Measurements from ENCODE around the gene TTC23.

Gene TTC23

DNA sequence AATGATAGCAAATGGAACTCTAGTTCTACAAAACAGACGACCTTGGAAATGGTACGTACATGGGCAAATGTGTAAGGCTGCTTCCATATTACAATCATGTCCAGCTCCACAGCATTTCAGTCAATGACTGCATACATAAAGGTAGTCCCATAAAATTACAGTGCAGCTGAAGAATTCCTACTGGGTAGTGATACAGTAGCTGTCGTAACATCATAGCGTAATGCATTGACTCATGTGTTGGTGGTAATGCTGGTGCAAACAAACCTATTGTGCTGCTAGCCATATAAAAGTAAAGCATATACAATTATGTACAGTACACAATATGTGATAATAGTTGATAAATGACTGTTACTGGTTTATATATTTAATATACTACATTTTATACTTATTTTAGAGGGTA lies 18.5 kb downstream of the TTC23 start:
- Histone ChIP-seq H3K4me3 (replicated peaks; ENCODE audit: insufficient read depth, low read length) (no peak overlapping the region), H3K27ac (replicated peaks) (no peak overlapping the region), H3K27me3 (ENCODE audit: insufficient read depth, poor library complexity, severe bottlenecking) (no peaks in the 10 kb centered on the region)
- TF ChIP-seq SPI1 (IDR thresholded peaks at IDR 0.05; ENCODE audit: borderline replicate concordance, low read depth) (no peak), POLR2AphosphoS5 (IDR thresholded peaks at IDR 0.05; ENCODE audit: low read depth) (no peak), GABPA (IDR thresholded peaks at IDR 0.05; ENCODE audit: low read depth) (no peak)
- TF ChIP-seq, protein P1, sequence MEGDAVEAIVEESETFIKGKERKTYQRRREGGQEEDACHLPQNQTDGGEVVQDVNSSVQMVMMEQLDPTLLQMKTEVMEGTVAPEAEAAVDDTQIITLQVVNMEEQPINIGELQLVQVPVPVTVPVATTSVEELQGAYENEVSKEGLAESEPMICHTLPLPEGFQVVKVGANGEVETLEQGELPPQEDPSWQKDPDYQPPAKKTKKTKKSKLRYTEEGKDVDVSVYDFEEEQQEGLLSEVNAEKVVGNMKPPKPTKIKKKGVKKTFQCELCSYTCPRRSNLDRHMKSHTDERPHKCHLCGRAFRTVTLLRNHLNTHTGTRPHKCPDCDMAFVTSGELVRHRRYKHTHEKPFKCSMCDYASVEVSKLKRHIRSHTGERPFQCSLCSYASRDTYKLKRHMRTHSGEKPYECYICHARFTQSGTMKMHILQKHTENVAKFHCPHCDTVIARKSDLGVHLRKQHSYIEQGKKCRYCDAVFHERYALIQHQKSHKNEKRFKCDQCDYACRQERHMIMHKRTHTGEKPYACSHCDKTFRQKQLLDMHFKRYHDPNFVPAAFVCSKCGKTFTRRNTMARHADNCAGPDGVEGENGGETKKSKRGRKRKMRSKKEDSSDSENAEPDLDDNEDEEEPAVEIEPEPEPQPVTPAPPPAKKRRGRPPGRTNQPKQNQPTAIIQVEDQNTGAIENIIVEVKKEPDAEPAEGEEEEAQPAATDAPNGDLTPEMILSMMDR (IDR thresholded peaks at IDR 0.05; ENCODE audit: insufficient read depth, low read length): no peak
- TF ChIP-seq, protein P2, sequence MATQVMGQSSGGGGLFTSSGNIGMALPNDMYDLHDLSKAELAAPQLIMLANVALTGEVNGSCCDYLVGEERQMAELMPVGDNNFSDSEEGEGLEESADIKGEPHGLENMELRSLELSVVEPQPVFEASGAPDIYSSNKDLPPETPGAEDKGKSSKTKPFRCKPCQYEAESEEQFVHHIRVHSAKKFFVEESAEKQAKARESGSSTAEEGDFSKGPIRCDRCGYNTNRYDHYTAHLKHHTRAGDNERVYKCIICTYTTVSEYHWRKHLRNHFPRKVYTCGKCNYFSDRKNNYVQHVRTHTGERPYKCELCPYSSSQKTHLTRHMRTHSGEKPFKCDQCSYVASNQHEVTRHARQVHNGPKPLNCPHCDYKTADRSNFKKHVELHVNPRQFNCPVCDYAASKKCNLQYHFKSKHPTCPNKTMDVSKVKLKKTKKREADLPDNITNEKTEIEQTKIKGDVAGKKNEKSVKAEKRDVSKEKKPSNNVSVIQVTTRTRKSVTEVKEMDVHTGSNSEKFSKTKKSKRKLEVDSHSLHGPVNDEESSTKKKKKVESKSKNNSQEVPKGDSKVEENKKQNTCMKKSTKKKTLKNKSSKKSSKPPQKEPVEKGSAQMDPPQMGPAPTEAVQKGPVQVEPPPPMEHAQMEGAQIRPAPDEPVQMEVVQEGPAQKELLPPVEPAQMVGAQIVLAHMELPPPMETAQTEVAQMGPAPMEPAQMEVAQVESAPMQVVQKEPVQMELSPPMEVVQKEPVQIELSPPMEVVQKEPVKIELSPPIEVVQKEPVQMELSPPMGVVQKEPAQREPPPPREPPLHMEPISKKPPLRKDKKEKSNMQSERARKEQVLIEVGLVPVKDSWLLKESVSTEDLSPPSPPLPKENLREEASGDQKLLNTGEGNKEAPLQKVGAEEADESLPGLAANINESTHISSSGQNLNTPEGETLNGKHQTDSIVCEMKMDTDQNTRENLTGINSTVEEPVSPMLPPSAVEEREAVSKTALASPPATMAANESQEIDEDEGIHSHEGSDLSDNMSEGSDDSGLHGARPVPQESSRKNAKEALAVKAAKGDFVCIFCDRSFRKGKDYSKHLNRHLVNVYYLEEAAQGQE (IDR thresholded peaks at IDR 0.05; ENCODE audit: insufficient replicate concordance, low read depth): no peak
- no peak for DNase-seq (ENCODE audit: low read depth in 1 of 2, low spot score in 1 of 2)

DNA sequence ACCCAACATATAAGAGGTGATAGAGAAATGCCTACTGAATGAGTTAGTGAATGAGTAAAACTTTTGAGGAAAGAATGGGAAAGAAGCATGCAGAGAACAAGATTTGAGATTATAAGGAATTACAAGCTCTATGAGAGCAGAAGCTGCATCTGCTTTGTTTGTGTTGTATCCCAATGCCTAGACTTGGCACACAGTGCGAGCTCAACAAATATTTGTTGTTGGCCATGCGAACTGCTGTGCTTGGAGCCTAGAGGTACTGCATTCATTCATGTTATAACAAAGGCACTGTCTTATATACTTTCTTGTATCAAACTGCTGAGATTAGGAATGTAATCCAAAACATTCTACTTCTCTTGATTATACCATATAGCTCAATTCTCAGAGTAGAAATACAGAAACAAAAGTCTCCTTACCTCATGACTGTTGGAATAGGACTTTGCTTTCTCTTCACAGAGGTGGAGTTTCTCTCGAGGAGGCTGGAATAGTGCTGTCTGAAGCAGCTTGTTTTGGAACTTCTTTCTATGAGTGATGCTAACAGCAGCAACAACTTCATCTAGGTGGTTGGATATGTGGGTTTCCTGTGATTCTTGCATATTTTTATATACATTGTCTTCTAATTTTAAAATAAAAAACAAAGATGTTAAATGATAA lies 21.1 kb downstream of the TTC23 start:
- Histone ChIP-seq H3K27me3 (ENCODE audit: insufficient read depth, poor library complexity, severe bottlenecking) (no peaks in the 10 kb centered on the region), H3K4me3 (replicated peaks; ENCODE audit: insufficient read depth, low read length) (no peak overlapping the region), H3K27ac (replicated peaks) (no peak overlapping the region)
- TF ChIP-seq GABPA (IDR thresholded peaks at IDR 0.05; ENCODE audit: low read depth) (no peak), SPI1 (IDR thresholded peaks at IDR 0.05; ENCODE audit: borderline replicate concordance, low read depth) (no peak), POLR2AphosphoS5 (IDR thresholded peaks at IDR 0.05; ENCODE audit: low read depth) (no peak)
- TF ChIP-seq, protein P1 (IDR thresholded peaks at IDR 0.05; ENCODE audit: insufficient read depth, low read length): no peak
- TF ChIP-seq, protein P2 (IDR thresholded peaks at IDR 0.05; ENCODE audit: insufficient replicate concordance, low read depth): no peak
- DNase-seq (ENCODE audit: low read depth in 1 of 2, low spot score in 1 of 2): no peak

DNA sequence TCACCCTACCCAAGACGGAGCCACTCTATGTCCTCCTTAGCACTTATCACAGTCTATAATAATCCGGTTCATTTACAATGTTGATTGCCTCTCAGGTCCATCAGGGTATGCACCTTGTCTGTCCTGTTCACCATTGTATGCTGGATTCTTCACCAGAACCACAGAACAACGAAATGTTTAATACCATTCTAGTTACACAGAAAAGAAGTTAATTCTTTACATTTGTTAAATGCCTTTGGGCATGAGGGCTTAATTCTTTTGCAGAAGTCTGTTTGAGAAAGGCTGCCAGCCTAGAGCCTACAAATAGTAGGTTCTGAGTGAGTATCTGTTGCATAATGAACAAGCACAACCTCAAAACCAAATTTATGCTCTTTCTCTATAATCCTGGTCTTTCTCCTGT lies 22.6 kb downstream of the TTC23 start:
- H3K27me3 ChIP-seq (ENCODE audit: insufficient read depth, poor library complexity, severe bottlenecking): no peaks in the 10 kb centered on the region
- no peak overlapping the region for H3K27ac ChIP-seq (replicated peaks)
- DNase-seq (ENCODE audit: low read depth in 1 of 2, low spot score in 1 of 2): no peak
- no peak overlapping the region for H3K4me3 ChIP-seq (replicated peaks; ENCODE audit: insufficient read depth, low read length)
- no peak for TF ChIP-seq GABPA (IDR thresholded peaks at IDR 0.05; ENCODE audit: low read depth)
- no peak for TF ChIP-seq SPI1 (IDR thresholded peaks at IDR 0.05; ENCODE audit: borderline replicate concordance, low read depth)
- TF ChIP-seq, protein P2 (IDR thresholded peaks at IDR 0.05; ENCODE audit: insufficient replicate concordance, low read depth): no peak
- TF ChIP-seq, protein P1 (IDR thresholded peaks at IDR 0.05; ENCODE audit: insufficient read depth, low read length): no peak
